Activated T-cell treated with anti-CD3 and anti-CD28 coated beads, Interleukin-2, amount 50 U/mL, for 4 hours (primary cell): ENCODE results near the gene PELI1. TPM values are rescaled to one million over a fixed set of nuclear protein-coding genes. Genes with fewer than 3 reads are reported as not detected.
"Not testable (repeated sequence)": the region's sequence is repeated elsewhere in the genome, so short reads cannot be mapped to it uniquely, and the experiment has no call there.

ENCODE experiments used
- ATAC-seq, 2 donors: fragments of 200-7000 bp; cut with Tn5 transposase; one replicate each; pipeline ENCODE4 v1.10.0; 2021
- DNase-seq: peaks from one replicate; pipeline ENCODE4 v3.0.0-alpha.2; 2020
- H3K27me3 Mint-ChIP-seq: one replicate; pipeline ENCODE4 v1.8.0; 2021; ENCODE audit warnings: low read depth, mixed read lengths
- H3K36me3 Mint-ChIP-seq: one replicate; pipeline ENCODE4 v1.8.0; 2022; ENCODE audit warnings: mixed read lengths; ENCODE audit not compliant: insufficient read depth
- H3K4me1 Mint-ChIP-seq: one replicate; pipeline ENCODE4 v1.8.0; 2021; ENCODE audit warnings: low read depth, mixed read lengths
- H3K4me3 Mint-ChIP-seq: one replicate; pipeline ENCODE4 v1.8.0; 2021; ENCODE audit warnings: mild to moderate bottlenecking, moderate library complexity, mixed read lengths
- H3K9me3 Mint-ChIP-seq: one replicate; pipeline ENCODE4 v1.8.0; 2021; ENCODE audit warnings: mixed read lengths
- total RNA-seq, 3 donors: library from RNA; stranded (reverse); gene quantifications; one replicate each; pipeline ENCODE4 v1.2.1, GENCODE V29; 2021

Gene PELI1
- total RNA-seq, 3 donors from 2014 or later, result 49.0 to 71.8 (median 68.1) TPM

DNA sequence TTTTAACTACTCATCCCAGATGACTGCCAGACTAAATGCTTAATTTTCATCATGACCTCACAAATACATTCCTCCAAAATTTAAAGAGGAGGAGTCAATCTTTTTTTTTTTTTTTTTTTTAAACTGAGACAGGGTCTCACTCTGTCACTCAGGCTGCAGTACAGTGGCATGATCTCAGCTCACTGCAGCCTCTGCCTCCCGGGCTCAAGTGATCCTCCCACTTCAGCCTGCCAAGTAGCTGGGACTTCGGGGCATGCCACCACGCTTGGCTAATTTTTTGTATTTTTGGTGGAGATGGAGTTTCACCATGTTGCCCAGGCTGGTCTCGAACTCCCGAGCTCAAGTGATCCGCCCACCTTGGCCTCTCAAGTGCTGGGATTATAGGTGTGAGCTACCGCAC lies 41.5 kb downstream of the PELI1 start:
- H3K9me3 Mint-ChIP-seq, ATAC-seq, H3K27me3 Mint-ChIP-seq, H3K4me3 Mint-ChIP-seq, DNase-seq: not testable (repeated sequence)
- Mint-ChIP-seq H3K36me3 (peaks cover 57% of the 10 kb centered on the region), H3K4me1 (peaks cover 63% of the 10 kb centered on the region)

DNA sequence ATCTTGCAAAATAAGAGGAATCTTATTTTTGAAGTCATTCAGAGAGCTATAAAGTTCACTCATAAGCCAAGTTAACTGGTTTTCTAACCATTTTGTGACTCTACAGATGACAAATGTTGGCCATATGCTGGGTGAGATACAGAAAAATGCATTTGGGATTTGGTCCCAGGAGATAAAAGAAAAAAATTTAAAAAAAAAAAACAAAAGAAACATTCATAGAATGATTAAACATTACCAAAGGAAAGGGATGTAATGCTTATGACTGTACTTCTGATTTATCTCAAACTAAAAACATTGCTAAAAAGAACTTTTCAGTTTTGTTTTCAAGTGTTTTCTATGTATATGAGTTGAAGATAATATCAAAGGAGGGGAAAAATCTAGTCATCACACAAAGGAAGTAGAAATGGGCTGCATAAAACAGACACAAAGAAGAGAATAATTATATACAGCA lies 43.1 kb downstream of the PELI1 start:
- Mint-ChIP-seq H3K4me3 (peak overlapping the region; percentile 24), H3K9me3 (peaks cover under 1% of the 10 kb centered on the region), H3K4me1 (peaks cover 54% of the 10 kb centered on the region), H3K36me3 (peaks cover 60% of the 10 kb centered on the region), H3K27me3 (no peaks in the 10 kb centered on the region)
- DNase-seq (no peak), ATAC-seq (peak; percentile 76 to 80)

GRCh38 chr2:64100584-64100983 lies 43.6 kb downstream of the PELI1 start:
- peaks cover 50% of the 10 kb centered on the region for H3K4me1 Mint-ChIP-seq
- H3K9me3 Mint-ChIP-seq, ATAC-seq, H3K4me3 Mint-ChIP-seq, DNase-seq, H3K27me3 Mint-ChIP-seq: not testable (repeated sequence)
- peaks cover 60% of the 10 kb centered on the region for H3K36me3 Mint-ChIP-seq

GRCh38 chr2:64094663-64095382 lies 49.4 kb downstream of the PELI1 start:
- Mint-ChIP-seq H3K36me3 (peaks cover 73% of the 10 kb centered on the region), H3K27me3 (no peaks in the 10 kb centered on the region), H3K4me1 (peaks cover 17% of the 10 kb centered on the region), H3K9me3 (peaks cover 5% of the 10 kb centered on the region), H3K4me3 (no peak overlapping the region)
- no peak for DNase-seq
- ATAC-seq, result no peak

- Mint-ChIP-seq H3K4me1 (peaks cover 14% of the 10 kb centered on the region), H3K9me3 (peaks cover 5% of the 10 kb centered on the region), H3K27me3 (no peaks in the 10 kb centered on the region), H3K36me3 (peaks cover 66% of the 10 kb centered on the region), H3K4me3 (no peak overlapping the region)
- ATAC-seq (no peak), DNase-seq (no peak)
Observed at GRCh38 chr2:64093341-64093740, 50.9 kb downstream of the PELI1 start.

DNA sequence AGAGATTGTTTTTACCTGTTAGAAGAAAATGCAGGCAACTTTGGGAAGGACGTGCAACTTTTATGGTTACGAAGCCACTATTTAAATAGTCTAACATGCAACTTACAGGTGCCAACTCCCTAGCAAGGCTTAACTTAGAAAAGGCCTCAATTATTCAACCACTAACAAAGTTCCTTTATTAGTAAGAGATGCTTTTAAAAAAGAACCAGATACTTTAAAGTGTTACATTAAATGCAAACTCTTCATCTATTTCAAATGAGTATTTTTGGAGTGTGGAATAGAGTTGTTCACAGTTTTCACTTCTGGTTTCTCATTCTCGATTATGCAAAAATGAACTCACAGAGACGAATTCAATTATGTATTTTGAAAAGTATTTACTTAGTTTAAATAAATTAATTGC lies 51.7 kb downstream of the PELI1 start:
- Mint-ChIP-seq H3K27me3 (no peaks in the 10 kb centered on the region), H3K4me1 (peaks cover 12% of the 10 kb centered on the region), H3K9me3 (peaks cover 5% of the 10 kb centered on the region), H3K4me3 (no peak overlapping the region), H3K36me3 (peaks cover 58% of the 10 kb centered on the region)
- DNase-seq, result no peak
- ATAC-seq, result no peak

GRCh38 chr2:64090264-64090663 lies 54.0 kb downstream of the PELI1 start:
- Mint-ChIP-seq H3K36me3 (peaks cover 41% of the 10 kb centered on the region), H3K27me3 (no peaks in the 10 kb centered on the region), H3K4me1 (peaks cover 14% of the 10 kb centered on the region), H3K9me3 (no peaks in the 10 kb centered on the region), H3K4me3 (no peak overlapping the region)
- ATAC-seq, result peak; percentile 18 to 33
- DNase-seq, result no peak

GRCh38 chr2:64086347-64087082 lies 57.7 kb downstream of the PELI1 start:
- DNase-seq (no peak), ATAC-seq (peak; percentile 63 to 68)
- Mint-ChIP-seq H3K36me3 (peaks cover 17% of the 10 kb centered on the region), H3K4me3 (no peak overlapping the region), H3K4me1 (peaks cover 12% of the 10 kb centered on the region), H3K27me3 (peaks cover 2% of the 10 kb centered on the region), H3K9me3 (no peaks in the 10 kb centered on the region)

- Mint-ChIP-seq H3K4me3 (no peak overlapping the region), H3K9me3 (no peaks in the 10 kb centered on the region), H3K4me1 (peaks cover 11% of the 10 kb centered on the region), H3K27me3 (peaks cover 3% of the 10 kb centered on the region), H3K36me3 (peaks cover 12% of the 10 kb centered on the region)
- ATAC-seq (no peak), DNase-seq (no peak)
Observed at GRCh38 chr2:64085936-64086335, 58.3 kb downstream of the PELI1 start.

DNA sequence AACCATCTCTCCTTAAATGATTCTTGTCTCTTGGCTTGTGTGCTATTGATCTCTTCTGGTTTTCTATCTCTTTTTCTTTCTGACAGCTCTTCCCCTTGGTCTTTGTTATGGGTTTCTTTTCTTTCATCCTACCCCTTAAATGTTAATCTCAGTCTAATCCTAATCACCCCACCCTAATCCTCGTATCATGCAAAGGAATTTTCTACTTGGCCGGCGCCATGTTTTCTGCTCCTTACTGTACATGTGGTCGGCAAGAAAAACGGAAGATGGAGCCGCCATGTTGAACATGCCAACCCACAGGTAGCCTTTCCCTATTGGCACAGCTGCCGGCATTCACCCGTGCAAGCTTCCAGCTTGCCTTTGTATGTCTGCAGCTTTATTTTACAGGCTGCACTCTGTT lies 63.2 kb downstream of the PELI1 start:
- no peaks in the 10 kb centered on the region for H3K9me3 Mint-ChIP-seq
- H3K36me3 Mint-ChIP-seq, result no peaks in the 10 kb centered on the region
- H3K27me3 Mint-ChIP-seq, result peaks cover 3% of the 10 kb centered on the region
- DNase-seq (no peak), ATAC-seq (no peak)
- H3K4me3 Mint-ChIP-seq, result no peak overlapping the region
- no peaks in the 10 kb centered on the region for H3K4me1 Mint-ChIP-seq

- DNase-seq (no peak), ATAC-seq (no peak)
- H3K36me3 Mint-ChIP-seq, result no peaks in the 10 kb centered on the region
- H3K4me3 Mint-ChIP-seq, result no peak overlapping the region
- H3K9me3 Mint-ChIP-seq, result no peaks in the 10 kb centered on the region
- H3K4me1 Mint-ChIP-seq, result no peaks in the 10 kb centered on the region
- peaks cover 3% of the 10 kb centered on the region for H3K27me3 Mint-ChIP-seq
Observed at GRCh38 chr2:64080179-64080578, 64.0 kb downstream of the PELI1 start.

- not testable (repeated sequence) for H3K9me3 Mint-ChIP-seq, H3K4me1 Mint-ChIP-seq, ATAC-seq, H3K27me3 Mint-ChIP-seq, H3K36me3 Mint-ChIP-seq, H3K4me3 Mint-ChIP-seq, DNase-seq
Observed at GRCh38 chr2:64079688-64080087, 64.5 kb downstream of the PELI1 start.

DNA sequence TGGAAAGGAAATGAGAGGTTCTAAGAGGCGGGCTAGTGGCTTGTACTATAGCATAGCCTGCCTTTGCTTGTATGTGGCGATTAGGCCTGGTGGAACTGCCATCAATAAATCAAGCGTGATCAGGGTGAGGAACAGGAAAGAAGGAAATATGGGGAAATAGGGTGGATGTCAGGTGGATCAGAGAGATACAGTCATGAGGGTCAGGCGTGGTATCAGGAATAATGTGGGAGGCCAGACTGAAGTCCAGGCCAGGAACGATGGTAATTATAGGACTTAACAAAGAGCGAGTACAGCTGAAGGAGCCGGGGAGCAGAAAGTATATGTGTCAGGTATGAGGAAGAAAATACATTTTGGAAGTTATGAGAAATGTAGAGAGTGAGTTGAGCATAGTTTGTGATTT lies 67.4 kb downstream of the PELI1 start:
- H3K4me1 Mint-ChIP-seq, H3K36me3 Mint-ChIP-seq, H3K4me3 Mint-ChIP-seq, H3K9me3 Mint-ChIP-seq, DNase-seq, H3K27me3 Mint-ChIP-seq, ATAC-seq: not testable (repeated sequence)

GRCh38 chr2:64074616-64075015 lies 69.6 kb downstream of the PELI1 start:
- H3K9me3 Mint-ChIP-seq, H3K27me3 Mint-ChIP-seq, H3K4me1 Mint-ChIP-seq, H3K36me3 Mint-ChIP-seq, DNase-seq, ATAC-seq, H3K4me3 Mint-ChIP-seq: not testable (repeated sequence)

- H3K9me3 Mint-ChIP-seq, result no peaks in the 10 kb centered on the region
- ATAC-seq, result no peak
- peaks cover 27% of the 10 kb centered on the region for H3K4me1 Mint-ChIP-seq
- H3K36me3 Mint-ChIP-seq, result no peaks in the 10 kb centered on the region
- DNase-seq, result no peak
- H3K4me3 Mint-ChIP-seq, result no peak overlapping the region
- no peaks in the 10 kb centered on the region for H3K27me3 Mint-ChIP-seq
Observed at GRCh38 chr2:64067326-64067725, 76.9 kb downstream of the PELI1 start.
